ENCODE results near the gene PLSCR3.

DNA sequence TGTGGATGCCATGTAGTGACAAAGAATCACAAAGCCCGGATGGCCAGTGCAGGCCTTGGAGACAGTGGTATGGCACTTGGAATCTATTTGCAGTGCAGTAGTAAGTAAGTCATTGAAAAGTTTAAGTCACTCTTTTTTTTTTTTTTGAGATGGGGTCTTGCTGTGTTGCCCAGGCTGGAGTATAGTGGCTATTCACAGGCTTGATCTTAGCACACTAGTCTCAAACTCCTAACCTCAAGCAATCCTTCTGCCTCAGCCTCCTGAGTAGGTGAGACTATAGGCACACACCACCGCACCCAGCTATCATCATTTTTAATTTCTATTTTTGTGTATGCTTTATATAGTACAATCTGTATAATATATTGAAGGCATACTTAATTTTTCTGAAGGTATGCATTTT, 4.3 kb upstream of the PLSCR3 start:
- TF ChIP-seq EZH2 (IDR thresholded peaks at IDR 0.05) = no peak
- TF ChIP-seq, protein P1, sequence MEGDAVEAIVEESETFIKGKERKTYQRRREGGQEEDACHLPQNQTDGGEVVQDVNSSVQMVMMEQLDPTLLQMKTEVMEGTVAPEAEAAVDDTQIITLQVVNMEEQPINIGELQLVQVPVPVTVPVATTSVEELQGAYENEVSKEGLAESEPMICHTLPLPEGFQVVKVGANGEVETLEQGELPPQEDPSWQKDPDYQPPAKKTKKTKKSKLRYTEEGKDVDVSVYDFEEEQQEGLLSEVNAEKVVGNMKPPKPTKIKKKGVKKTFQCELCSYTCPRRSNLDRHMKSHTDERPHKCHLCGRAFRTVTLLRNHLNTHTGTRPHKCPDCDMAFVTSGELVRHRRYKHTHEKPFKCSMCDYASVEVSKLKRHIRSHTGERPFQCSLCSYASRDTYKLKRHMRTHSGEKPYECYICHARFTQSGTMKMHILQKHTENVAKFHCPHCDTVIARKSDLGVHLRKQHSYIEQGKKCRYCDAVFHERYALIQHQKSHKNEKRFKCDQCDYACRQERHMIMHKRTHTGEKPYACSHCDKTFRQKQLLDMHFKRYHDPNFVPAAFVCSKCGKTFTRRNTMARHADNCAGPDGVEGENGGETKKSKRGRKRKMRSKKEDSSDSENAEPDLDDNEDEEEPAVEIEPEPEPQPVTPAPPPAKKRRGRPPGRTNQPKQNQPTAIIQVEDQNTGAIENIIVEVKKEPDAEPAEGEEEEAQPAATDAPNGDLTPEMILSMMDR (IDR thresholded peaks at IDR 0.05) = no peak
- TF ChIP-seq EZH2phosphoT487 (IDR thresholded peaks at IDR 0.05) = no peak

Measured in neural progenitor cell (in vitro differentiated cells).